Measurements from ENCODE around the gene MLKL.

The MLKL gene

GRCh38 chr16:74650966-74651567, 49.6 kb downstream of the MLKL start:
- no peak for DNase-seq (ENCODE audit: low spot score)

GRCh38 chr16:74649839-74650504, 50.7 kb downstream of the MLKL start:
- no peak for DNase-seq (ENCODE audit: low spot score)

GRCh38 chr16:74641969-74642368, 58.7 kb downstream of the MLKL start:
- DNase-seq (ENCODE audit: low spot score) = no peak

GRCh38 chr16:74637742-74638453, 62.8 kb downstream of the MLKL start:
- DNase-seq (ENCODE audit: low spot score) = no peak

GRCh38 chr16:74635303-74635702, 65.4 kb downstream of the MLKL start:
- DNase-seq (ENCODE audit: low spot score) = no peak

- no peak for DNase-seq (ENCODE audit: low spot score)
Measured at GRCh38 chr16:74633686-74634085, 67.0 kb downstream of the MLKL start.

GRCh38 chr16:74627506-74628220, 73.0 kb downstream of the MLKL start:
- no peak for DNase-seq (ENCODE audit: low spot score)

GRCh38 chr16:74626741-74627416, 73.8 kb downstream of the MLKL start:
- no peak for DNase-seq (ENCODE audit: low spot score)

- DNase-seq (ENCODE audit: low spot score) = no peak
Measured at GRCh38 chr16:74625500-74626350, 74.9 kb downstream of the MLKL start.

- no peak for DNase-seq (ENCODE audit: low spot score)
Measured at GRCh38 chr16:74623839-74624235, 76.8 kb downstream of the MLKL start.

- peak; percentile 46 for DNase-seq (ENCODE audit: low spot score)
Measured at GRCh38 chr16:74623214-74623838, 77.3 kb downstream of the MLKL start.

GRCh38 chr16:74622005-74622404, 78.7 kb downstream of the MLKL start:
- no peak for DNase-seq (ENCODE audit: low spot score)

Data from D341Med (cell line).